HepG2 (cell line): Measurements from ENCODE around the gene ZKSCAN4. TPM values are rescaled to one million over a fixed set of nuclear protein-coding genes. Genes with fewer than 3 reads are reported as not detected.

Experiments used
- ARID2 ChIP-seq: sonication (generic); formaldehyde crosslinking; IDR thresholded peaks from 2 replicates; pipeline ENCODE4 v1.8.1; 2022; ENCODE audit warnings: mild to moderate bottlenecking, missing genetic modification reagents, borderline replicate concordance
- ELF3 ChIP-seq: IDR thresholded peaks from 2 replicates; pipeline ENCODE4 v1.6.1; 2016; ENCODE audit warnings: missing genetic modification reagents, missing compliant biosample characterization
- ELF4 ChIP-seq: sonication (generic); formaldehyde crosslinking; IDR thresholded peaks from 2 replicates; pipeline ENCODE4 v1.5.0; 2020; ENCODE audit warnings: missing genetic modification reagents, mild to moderate bottlenecking, moderate library complexity, borderline replicate concordance
- FOXK2 ChIP-seq: fragments of 450-650 bp; IDR thresholded peaks from 2 replicates; pipeline ENCODE4 v1.6.1; 2016
- HMG20A ChIP-seq: IDR thresholded peaks from 2 replicates; pipeline ENCODE4 v1.6.1; 2016; ENCODE audit warnings: borderline replicate concordance
- HOXA9 ChIP-seq: sonication (generic); formaldehyde crosslinking; IDR thresholded peaks from 2 replicates; pipeline ENCODE4 v1.8.1; 2022; ENCODE audit warnings: missing genetic modification reagents, mild to moderate bottlenecking, moderate library complexity, borderline replicate concordance
- NFE2L1 ChIP-seq: sonication (generic); formaldehyde crosslinking; IDR thresholded peaks from 2 replicates; pipeline ENCODE4 v1.4.0; 2020; ENCODE audit warnings: missing genetic modification reagents, mild to moderate bottlenecking, borderline replicate concordance
- PHF8 ChIP-seq: sonication (generic); formaldehyde crosslinking; IDR thresholded peaks from 2 replicates; pipeline ENCODE4 v1.5.0; 2020; ENCODE audit warnings: missing genetic modification reagents
- PRPF4 ChIP-seq: fragments of 200-400 bp; formaldehyde crosslinking; IDR thresholded peaks from 2 replicates; pipeline ENCODE4 v1.6.1; 2016; ENCODE audit warnings: low read length, low read depth; ENCODE audit not compliant: poor library complexity, severe bottlenecking
- SOX5 ChIP-seq: IDR thresholded peaks from 2 replicates; pipeline ENCODE4 v1.6.1; 2016; ENCODE audit warnings: borderline replicate concordance
- TRIM24 ChIP-seq: sonication (generic); formaldehyde crosslinking; IDR thresholded peaks from 2 replicates; pipeline ENCODE4 v1.8.0; 2022; ENCODE audit warnings: mild to moderate bottlenecking, missing genetic modification reagents
- U2AF1 ChIP-seq: fragments of 200-400 bp; formaldehyde crosslinking; optimal IDR thresholded peaks from 2 replicates; pipeline ENCODE3; 2017; ENCODE audit warnings: mild to moderate bottlenecking, low read depth, low read length
- ZBTB7B ChIP-seq: sonication (generic); formaldehyde crosslinking; IDR thresholded peaks from 2 replicates; pipeline ENCODE4 v1.4.0; 2020; ENCODE audit warnings: missing genetic modification reagents
- ZC3H4 ChIP-seq: sonication (generic); formaldehyde crosslinking; IDR thresholded peaks from 2 replicates; pipeline ENCODE4 v1.4.0; 2020; ENCODE audit warnings: missing genetic modification reagents, borderline replicate concordance
- ZNF333 ChIP-seq: sonication (generic); formaldehyde crosslinking; IDR thresholded peaks from 2 replicates; pipeline ENCODE4 v1.4.0; 2020; ENCODE audit warnings: mild to moderate bottlenecking, missing genetic modification reagents, borderline replicate concordance
- ZNF547 ChIP-seq: sonication (generic); formaldehyde crosslinking; IDR thresholded peaks from 2 replicates; pipeline ENCODE4 v1.5.1; 2020; ENCODE audit warnings: mild to moderate bottlenecking, missing genetic modification reagents
- ZNF572 ChIP-seq: sonication (generic); formaldehyde crosslinking; IDR thresholded peaks from 2 replicates; pipeline ENCODE4 v1.5.1; 2020; ENCODE audit warnings: mild to moderate bottlenecking, missing genetic modification reagents
- ZNF607 ChIP-seq: sonication (generic); formaldehyde crosslinking; IDR thresholded peaks from 2 replicates; pipeline ENCODE4 v1.5.1; 2020; ENCODE audit warnings: missing genetic modification reagents, mild to moderate bottlenecking, borderline replicate concordance
- ZNF761 ChIP-seq: sonication (generic); formaldehyde crosslinking; conservative IDR thresholded peaks from 2 replicates; pipeline ENCODE4 v1.4.0; 2020; ENCODE audit warnings: mild to moderate bottlenecking, missing genetic modification reagents
- polyA plus RNA-seq, 8 experiments: library from polyadenylated mRNA; depleted of rRNA in 3 of 8; stranded (reverse) in 7 of 8; unstranded in 1 of 8; fragments of >200 nt; fragmentation: Illumina TruSeq in 4 of 8; extraction: Trizol in 4 of 8; gene quantifications; 2 replicates each; pipeline versions ENCODE4 v1.2.1 to v1.2.3, GENCODE V29; 2011 to 2016; ENCODE audit warnings: low read depth in 4 of 8, missing spikeins in 1 of 8, mixed read lengths in 1 of 8; ENCODE audit not compliant: insufficient read depth in 1 of 8
- total RNA-seq, 5 experiments: library from RNA; depleted of rRNA; stranded (reverse); fragments of >200 nt; fragmentation: Illumina TruSeq; extraction: Trizol; gene quantifications; 2 replicates each; pipeline ENCODE4 v1.2.3, GENCODE V29; 2016; ENCODE audit warnings: low read depth in 1 of 5
- TF ChIP-seq, protein P1 (sequence below): sonication (generic); formaldehyde crosslinking; IDR thresholded peaks from 2 replicates; pipeline ENCODE4 v1.4.0; 2020; ENCODE audit warnings: missing genetic modification reagents, borderline replicate concordance
- TF ChIP-seq, protein P2 (sequence below): sonication (generic); formaldehyde crosslinking; IDR thresholded peaks from 2 replicates; pipeline ENCODE4 v1.5.0; 2020; ENCODE audit warnings: missing genetic modification reagents
- TF ChIP-seq, protein P3 (sequence below): sonication (generic); formaldehyde crosslinking; IDR thresholded peaks from 2 replicates; pipeline ENCODE4 v1.4.0; 2020; ENCODE audit warnings: missing genetic modification reagents
- TF ChIP-seq, protein P4 (sequence below): sonication (generic); formaldehyde crosslinking; IDR thresholded peaks from 2 replicates; pipeline ENCODE4 v1.8.1; 2023; ENCODE audit warnings: mild to moderate bottlenecking, missing genetic modification reagents
- TF ChIP-seq, protein P5 (sequence below): sonication (generic); formaldehyde crosslinking; IDR thresholded peaks from 2 replicates; pipeline ENCODE4 v1.5.0; 2020; ENCODE audit warnings: mild to moderate bottlenecking, low read depth, missing genetic modification reagents, borderline replicate concordance

ZKSCAN4 gene
- total and polyA plus RNA-seq, 2 of the 13 experiments (the other 11 are each of a cell fraction or from before 2014, with no cell fraction given): 2.9 to 7.8 TPM

DNA sequence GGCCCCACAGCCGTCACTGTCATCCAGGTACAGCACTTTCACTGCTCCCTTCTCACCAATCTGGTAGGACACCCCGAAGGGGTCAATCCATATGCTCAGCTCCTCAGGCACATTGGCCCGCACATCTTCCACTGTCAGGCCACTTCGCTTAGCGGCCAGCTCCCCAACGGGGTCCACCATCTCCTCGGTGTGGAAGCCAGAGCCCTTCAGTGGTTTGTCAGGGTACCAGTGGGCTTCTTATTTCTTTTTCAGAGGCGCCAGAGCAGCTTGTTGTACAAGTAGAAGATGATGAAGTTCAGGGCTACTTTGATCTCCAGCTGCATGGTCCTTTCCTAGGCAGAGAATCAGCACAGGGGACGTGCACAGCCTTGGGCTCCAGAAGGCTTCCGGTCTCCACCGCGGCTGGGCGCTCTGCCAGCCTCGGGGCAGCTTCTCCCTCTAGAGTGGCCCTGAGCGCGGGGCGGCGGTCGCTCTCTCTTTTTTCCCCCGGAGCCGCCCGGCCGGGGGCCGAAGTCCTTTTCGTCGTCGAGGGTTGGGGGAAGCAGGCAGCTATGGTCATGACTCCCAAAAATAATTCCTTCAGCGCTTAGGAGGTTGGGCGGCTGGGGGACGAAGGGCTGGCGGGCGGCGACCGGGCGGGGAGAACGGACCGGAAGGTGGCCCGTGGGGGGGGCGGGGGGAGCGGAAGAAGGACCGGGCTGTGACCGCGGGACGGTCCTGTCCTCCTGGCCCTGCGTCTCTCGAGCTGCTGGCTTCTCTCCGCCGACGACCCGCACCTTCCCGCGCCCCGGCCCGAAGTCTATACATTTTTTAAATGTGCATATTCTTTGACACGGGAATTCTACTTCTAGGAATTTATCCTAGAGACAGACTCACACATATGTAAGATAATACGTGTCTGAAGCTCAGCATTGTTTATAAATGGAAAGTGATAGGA, 33.5 kb downstream of the ZKSCAN4 start (continued):
- TF ChIP-seq, protein P1, sequence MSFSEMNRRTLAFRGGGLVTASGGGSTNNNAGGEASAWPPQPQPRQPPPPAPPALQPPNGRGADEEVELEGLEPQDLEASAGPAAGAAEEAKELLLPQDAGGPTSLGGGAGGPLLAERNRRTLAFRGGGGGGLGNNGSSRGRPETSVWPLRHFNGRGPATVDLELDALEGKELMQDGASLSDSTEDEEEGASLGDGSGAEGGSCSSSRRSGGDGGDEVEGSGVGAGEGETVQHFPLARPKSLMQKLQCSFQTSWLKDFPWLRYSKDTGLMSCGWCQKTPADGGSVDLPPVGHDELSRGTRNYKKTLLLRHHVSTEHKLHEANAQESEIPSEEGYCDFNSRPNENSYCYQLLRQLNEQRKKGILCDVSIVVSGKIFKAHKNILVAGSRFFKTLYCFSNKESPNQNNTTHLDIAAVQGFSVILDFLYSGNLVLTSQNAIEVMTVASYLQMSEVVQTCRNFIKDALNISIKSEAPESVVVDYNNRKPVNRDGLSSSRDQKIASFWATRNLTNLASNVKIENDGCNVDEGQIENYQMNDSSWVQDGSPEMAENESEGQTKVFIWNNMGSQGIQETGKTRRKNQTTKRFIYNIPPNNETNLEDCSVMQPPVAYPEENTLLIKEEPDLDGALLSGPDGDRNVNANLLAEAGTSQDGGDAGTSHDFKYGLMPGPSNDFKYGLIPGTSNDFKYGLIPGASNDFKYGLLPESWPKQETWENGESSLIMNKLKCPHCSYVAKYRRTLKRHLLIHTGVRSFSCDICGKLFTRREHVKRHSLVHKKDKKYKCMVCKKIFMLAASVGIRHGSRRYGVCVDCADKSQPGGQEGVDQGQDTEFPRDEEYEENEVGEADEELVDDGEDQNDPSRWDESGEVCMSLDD (CRISPR knock-in tag): 0 out of 2 replicates have a peak, but pooled peaks have one; percentile 47
- no peak for TF ChIP-seq ZNF572 (CRISPR knock-in tag)
- TF ChIP-seq ARID2 (CRISPR knock-in tag): no peak
- TF ChIP-seq, protein P2, sequence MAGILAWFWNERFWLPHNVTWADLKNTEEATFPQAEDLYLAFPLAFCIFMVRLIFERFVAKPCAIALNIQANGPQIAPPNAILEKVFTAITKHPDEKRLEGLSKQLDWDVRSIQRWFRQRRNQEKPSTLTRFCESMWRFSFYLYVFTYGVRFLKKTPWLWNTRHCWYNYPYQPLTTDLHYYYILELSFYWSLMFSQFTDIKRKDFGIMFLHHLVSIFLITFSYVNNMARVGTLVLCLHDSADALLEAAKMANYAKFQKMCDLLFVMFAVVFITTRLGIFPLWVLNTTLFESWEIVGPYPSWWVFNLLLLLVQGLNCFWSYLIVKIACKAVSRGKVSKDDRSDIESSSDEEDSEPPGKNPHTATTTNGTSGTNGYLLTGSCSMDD (CRISPR knock-in tag): 0 out of 2 replicates have a peak, but pooled peaks have one; percentile 53
- TF ChIP-seq, protein P3, sequence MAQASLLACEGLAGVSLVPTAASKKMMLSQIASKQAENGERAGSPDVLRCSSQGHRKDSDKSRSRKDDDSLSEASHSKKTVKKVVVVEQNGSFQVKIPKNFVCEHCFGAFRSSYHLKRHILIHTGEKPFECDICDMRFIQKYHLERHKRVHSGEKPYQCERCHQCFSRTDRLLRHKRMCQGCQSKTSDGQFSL (CRISPR knock-in tag): peak; percentile 100
- peak; percentile 93 for TF ChIP-seq ZNF607 (CRISPR knock-in tag)
- 0 out of 2 replicates have a peak, but pooled peaks have one; percentile 26 for TF ChIP-seq ELF4
- no peak for TF ChIP-seq ZC3H4 (CRISPR knock-in tag)
- no peak for TF ChIP-seq HMG20A (CRISPR knock-in tag)
- TF ChIP-seq, protein P4, sequence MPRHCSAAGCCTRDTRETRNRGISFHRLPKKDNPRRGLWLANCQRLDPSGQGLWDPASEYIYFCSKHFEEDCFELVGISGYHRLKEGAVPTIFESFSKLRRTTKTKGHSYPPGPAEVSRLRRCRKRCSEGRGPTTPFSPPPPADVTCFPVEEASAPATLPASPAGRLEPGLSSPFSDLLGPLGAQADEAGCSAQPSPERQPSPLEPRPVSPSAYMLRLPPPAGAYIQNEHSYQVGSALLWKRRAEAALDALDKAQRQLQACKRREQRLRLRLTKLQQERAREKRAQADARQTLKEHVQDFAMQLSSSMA (CRISPR knock-in tag): no peak
- TF ChIP-seq ZBTB7B (CRISPR knock-in tag): 0 out of 2 replicates have a peak, but pooled peaks have one; percentile 21
- no peak; the same call in 1 of the 2 replicates for TF ChIP-seq SOX5
- TF ChIP-seq ZNF333 (CRISPR knock-in tag): no peak
- TF ChIP-seq PHF8 (CRISPR knock-in tag): peak; percentile 85
- TF ChIP-seq TRIM24 (CRISPR knock-in tag): no peak
- TF ChIP-seq FOXK2: no peak
- peak; percentile 76 for TF ChIP-seq U2AF1
- TF ChIP-seq ELF3: no peak; the same call in 1 of the 2 replicates
- no peak for TF ChIP-seq HOXA9 (CRISPR knock-in tag)
- TF ChIP-seq, protein P5, sequence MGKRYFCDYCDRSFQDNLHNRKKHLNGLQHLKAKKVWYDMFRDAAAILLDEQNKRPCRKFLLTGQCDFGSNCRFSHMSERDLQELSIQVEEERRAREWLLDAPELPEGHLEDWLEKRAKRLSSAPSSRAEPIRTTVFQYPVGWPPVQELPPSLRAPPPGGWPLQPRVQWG: no peak
- 0 out of 2 replicates have a peak, but pooled peaks have one; percentile 49 for TF ChIP-seq ZNF761 (CRISPR knock-in tag)
- no peak for TF ChIP-seq NFE2L1 (CRISPR knock-in tag)
- no peak for TF ChIP-seq PRPF4
- TF ChIP-seq ZNF547: peak; percentile 52
